ENCODE data around the gene DEPDC5. TPM values are rescaled to one million over a fixed set of nuclear protein-coding genes. Genes with fewer than 3 reads are reported as not detected.

DEPDC5 gene
- total and polyA plus RNA-seq, 9 of the 15 experiments (the other 6 are each of a cell fraction or from before 2014, with no cell fraction given), result 2.3 to 12.3 (median 10.7) TPM

DNA sequence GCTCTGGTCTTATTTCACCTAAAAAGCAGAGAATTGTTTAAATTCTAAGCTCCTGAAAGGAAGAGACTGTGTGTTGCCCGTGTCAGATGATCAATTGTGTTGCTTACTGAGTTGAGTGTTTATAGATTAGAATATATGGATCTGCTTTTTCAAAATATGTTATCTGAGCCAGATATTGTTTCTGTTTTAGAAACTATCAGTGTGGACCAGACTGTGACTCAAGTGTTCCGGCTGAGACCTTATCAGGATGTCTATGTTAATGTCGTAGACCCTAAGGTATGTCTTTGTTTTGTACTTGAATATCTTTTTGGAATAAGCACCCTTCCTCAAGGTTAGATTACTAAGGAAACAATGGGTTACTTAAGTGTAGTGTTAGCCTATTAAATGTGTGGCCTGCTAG is 11.0 kb downstream of the DEPDC5 start (continued):
- peak; percentile 46; the same call in 1 of the 2 replicates for TF ChIP-seq SMARCE1 (IDR thresholded peaks at IDR 0.05)
- peak; percentile 64 for TF ChIP-seq DPF2 (IDR thresholded peaks at IDR 0.05)
- TF ChIP-seq FOSL1 (tag; conservative IDR thresholded peaks at IDR 0.05), result peak; percentile 86
- TF ChIP-seq ARID1B (IDR thresholded peaks at IDR 0.05), result peak; percentile 80
- TF ChIP-seq TCF3 (CRISPR knock-in tag; IDR thresholded peaks at IDR 0.05), result peak; percentile 46; the same call in 1 of the 2 replicates
- no peak for TF ChIP-seq ZNF76 (CRISPR knock-in tag; IDR thresholded peaks at IDR 0.05; ENCODE audit: borderline replicate concordance)
- TF ChIP-seq TAL1 (IDR thresholded peaks at IDR 0.05), result peak; percentile 45; the same call in 1 of the 2 replicates
- peak; percentile 26; the same call in 1 of the 2 replicates for TF ChIP-seq ZFX (CRISPR knock-in tag; IDR thresholded peaks at IDR 0.05)
- peak; percentile 43; the same call in 1 of the 2 replicates for TF ChIP-seq SOX6 (IDR thresholded peaks at IDR 0.05)
- TF ChIP-seq YY1 (IDR thresholded peaks at IDR 0.05; ENCODE audit: borderline replicate concordance in 1 of 3, control insufficient read depth in 1 of 3, extremely low read depth in 1 of 3, insufficient read depth in 3 of 3, insufficient read length in 1 of 3, insufficient replicate concordance in 2 of 3, low read depth in 1 of 3, low read length in 2 of 3), result no peak

DNA sequence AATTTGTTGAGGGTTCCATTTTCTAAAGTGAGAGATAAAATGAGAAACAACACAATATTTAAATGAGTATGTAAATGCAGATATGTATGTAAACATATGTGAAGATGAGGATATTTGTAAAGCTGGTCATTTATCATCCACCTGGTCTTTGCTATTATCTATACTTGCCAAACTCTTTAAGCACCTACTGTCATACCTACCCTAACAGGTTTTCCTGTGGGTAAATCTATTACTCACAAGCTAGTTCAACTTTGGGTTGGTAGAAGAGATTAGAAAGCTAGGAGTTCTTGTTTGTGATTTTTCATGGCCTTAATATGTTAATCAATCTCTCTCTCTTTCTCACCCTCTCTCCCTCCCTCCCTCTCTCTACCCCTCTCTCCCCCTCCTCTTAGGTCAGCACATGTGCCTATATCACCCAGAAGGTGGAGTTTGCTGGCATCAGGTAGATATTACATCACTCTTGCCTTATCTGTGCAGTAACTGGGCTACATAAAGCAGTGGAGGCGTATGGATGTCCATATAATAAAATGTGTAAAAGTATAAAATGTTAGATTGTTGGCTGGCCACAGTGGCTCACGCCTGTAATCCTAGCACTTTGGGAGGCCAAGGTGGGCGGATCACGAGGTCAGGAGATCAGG is 14.7 kb downstream of the DEPDC5 start:
- H3K27ac ChIP-seq (ENCODE audit: extremely low read depth, low read depth, low read length), result no peak overlapping the region
- H3K27me3 ChIP-seq (ENCODE audit: control insufficient read depth in 2 of 2, insufficient read depth in 2 of 2, low read length in 2 of 2), result no peaks in the 10 kb centered on the region
- H3K4me2 ChIP-seq (ENCODE audit: insufficient read depth, low read length), result no peak overlapping the region
- intact Hi-C loops (cut with micrococcal nuclease) (no loop called here), in situ Hi-C loops (cut with MboI) (no loop called here)
- WGBS (ENCODE audit: insufficient coverage, low coverage, missing lambda C conversion rate), result 90% methylated on average over 3 of the region's 4 CpGs
- ChIA-PET POLR2A (no interaction called here), CTCF (ENCODE audit: low intra/inter-chr PET ratio) (no interaction called here)
- DNase-seq (ENCODE audit: extremely low read depth in 1 of 4, low spot score in 3 of 4) (no peak), FAIRE-seq (no peak), ATAC-seq (no peak)
- no peaks in the 10 kb centered on the region for H4K20me1 ChIP-seq (replicated peaks; ENCODE audit: control insufficient read depth, insufficient read depth, low read length)
- no peak overlapping the region for H3K9ac ChIP-seq (ENCODE audit: insufficient read depth in 1 of 2, low read depth in 2 of 2, low read length in 2 of 2)
- no peaks in the 10 kb centered on the region for H3K9me1 ChIP-seq (ENCODE audit: control insufficient read depth, insufficient read depth, low read length)
- no peak overlapping the region for H3K4me3 ChIP-seq
- no peak overlapping the region for H2AFZ ChIP-seq (ENCODE audit: low read depth, low read length)
- H3K4me1 ChIP-seq (replicated peaks in 1 of 2; ENCODE audit: control insufficient read depth in 2 of 2, insufficient read depth in 2 of 2, low read length in 2 of 2), result peaks cover 0 to 3% of the 10 kb centered on the region in 2 experiments; a peak in 2 of 5 replicates
- no peaks in the 10 kb centered on the region for H3K9me3 ChIP-seq (replicated peaks; ENCODE audit: control insufficient read depth, insufficient read depth, low read depth, low read length)
- BruUV-seq (replicated peaks), result no TSS peak
- peaks cover 40% of the 10 kb centered on the region for H3K36me3 ChIP-seq (ENCODE audit: control insufficient read depth, insufficient read depth, low read length)
- no peaks in the 10 kb centered on the region for H3K79me2 ChIP-seq (ENCODE audit: control insufficient read depth, insufficient read depth, low read length)
- TF ChIP-seq, protein P1, sequence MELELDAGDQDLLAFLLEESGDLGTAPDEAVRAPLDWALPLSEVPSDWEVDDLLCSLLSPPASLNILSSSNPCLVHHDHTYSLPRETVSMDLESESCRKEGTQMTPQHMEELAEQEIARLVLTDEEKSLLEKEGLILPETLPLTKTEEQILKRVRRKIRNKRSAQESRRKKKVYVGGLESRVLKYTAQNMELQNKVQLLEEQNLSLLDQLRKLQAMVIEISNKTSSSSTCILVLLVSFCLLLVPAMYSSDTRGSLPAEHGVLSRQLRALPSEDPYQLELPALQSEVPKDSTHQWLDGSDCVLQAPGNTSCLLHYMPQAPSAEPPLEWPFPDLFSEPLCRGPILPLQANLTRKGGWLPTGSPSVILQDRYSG (tag; conservative IDR thresholded peaks at IDR 0.05; ENCODE audit: low read depth), result no peak
- no peak for TF ChIP-seq ASH1L (IDR thresholded peaks at IDR 0.05; ENCODE audit: borderline replicate concordance, low read depth, partially characterized antibody)
- no peak for TF ChIP-seq JUNB (CRISPR knock-in tag; conservative IDR thresholded peaks at IDR 0.05)
- no peak for TF ChIP-seq ZNF644 (tag; IDR thresholded peaks at IDR 0.05; ENCODE audit: low read depth)
- TF ChIP-seq ZNF583 (CRISPR knock-in tag; IDR thresholded peaks at IDR 0.05), result no peak
- no peak for TF ChIP-seq ESRRA (IDR thresholded peaks at IDR 0.05; ENCODE audit: borderline replicate concordance, low read depth)
- no peak for TF ChIP-seq EZH2 (IDR thresholded peaks at IDR 0.05; ENCODE audit: borderline replicate concordance, low read depth, low read length)

All from K562 (cell line).